ENCODE measurements around the gene CHCHD3. TPM values are rescaled to one million over a fixed set of nuclear protein-coding genes. Genes with fewer than 3 reads are reported as not detected.

Gene CHCHD3
- polyA plus RNA-seq, 3 donors: 30.5 to 56.7 (median 48.8) TPM

DNA sequence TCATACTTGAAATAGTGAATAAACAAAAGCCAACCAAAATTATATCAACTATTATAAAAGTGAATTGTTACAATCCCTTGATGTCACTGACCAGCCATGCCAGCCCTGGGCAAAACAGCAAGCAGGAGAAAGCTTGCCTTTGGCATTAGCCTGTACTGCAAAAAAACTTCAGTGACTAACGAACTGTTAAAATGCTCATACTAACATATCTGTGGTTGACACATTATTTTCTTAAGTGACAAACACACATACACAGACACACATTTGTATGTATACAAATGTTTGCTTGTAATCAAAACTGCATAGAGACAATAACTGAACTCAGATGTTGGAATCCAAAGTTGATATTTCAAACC, 29.5 kb downstream of the CHCHD3 start:
- TF ChIP-seq, protein P1, sequence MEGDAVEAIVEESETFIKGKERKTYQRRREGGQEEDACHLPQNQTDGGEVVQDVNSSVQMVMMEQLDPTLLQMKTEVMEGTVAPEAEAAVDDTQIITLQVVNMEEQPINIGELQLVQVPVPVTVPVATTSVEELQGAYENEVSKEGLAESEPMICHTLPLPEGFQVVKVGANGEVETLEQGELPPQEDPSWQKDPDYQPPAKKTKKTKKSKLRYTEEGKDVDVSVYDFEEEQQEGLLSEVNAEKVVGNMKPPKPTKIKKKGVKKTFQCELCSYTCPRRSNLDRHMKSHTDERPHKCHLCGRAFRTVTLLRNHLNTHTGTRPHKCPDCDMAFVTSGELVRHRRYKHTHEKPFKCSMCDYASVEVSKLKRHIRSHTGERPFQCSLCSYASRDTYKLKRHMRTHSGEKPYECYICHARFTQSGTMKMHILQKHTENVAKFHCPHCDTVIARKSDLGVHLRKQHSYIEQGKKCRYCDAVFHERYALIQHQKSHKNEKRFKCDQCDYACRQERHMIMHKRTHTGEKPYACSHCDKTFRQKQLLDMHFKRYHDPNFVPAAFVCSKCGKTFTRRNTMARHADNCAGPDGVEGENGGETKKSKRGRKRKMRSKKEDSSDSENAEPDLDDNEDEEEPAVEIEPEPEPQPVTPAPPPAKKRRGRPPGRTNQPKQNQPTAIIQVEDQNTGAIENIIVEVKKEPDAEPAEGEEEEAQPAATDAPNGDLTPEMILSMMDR (IDR thresholded peaks at IDR 0.05): no peak
- Histone ChIP-seq H3K4me1 (ENCODE audit: control insufficient read depth in 1 of 2, insufficient read depth in 2 of 2, low read length in 2 of 2) (no peaks in the 10 kb centered on the region), H3K36me3 (replicated peaks in 1 of 2; ENCODE audit: control insufficient read depth in 1 of 2, insufficient read depth in 2 of 2, low read length in 2 of 2) (peaks cover 0 to 8% of the 10 kb centered on the region in 2 donors), H3K9me3 (replicated peaks in 1 of 2; ENCODE audit: control insufficient read depth in 1 of 2, insufficient read depth in 1 of 2, low read length in 2 of 2) (no peaks in the 10 kb centered on the region), H3K9ac (ENCODE audit: insufficient read depth, low read length, poor library complexity, severe bottlenecking) (no peak overlapping the region), H4K20me1 (ENCODE audit: insufficient read depth, low read length) (peaks cover 21% of the 10 kb centered on the region), H3K79me2 (ENCODE audit: insufficient read depth, low read length) (peaks cover 26% of the 10 kb centered on the region), H3K4me3 (replicated peaks in 1 of 3; ENCODE audit: low read depth in 2 of 3, low read length in 3 of 3) (no peak overlapping the region), H3K27me3 (ENCODE audit: control insufficient read depth in 2 of 2, insufficient read depth in 2 of 2, low read length in 2 of 2) (no peaks in the 10 kb centered on the region), H2AFZ (ENCODE audit: insufficient read depth, low read depth, low read length, poor library complexity, severe bottlenecking) (no peak overlapping the region), H3K27ac (ENCODE audit: low read depth in 1 of 2, low read length in 2 of 2) (no peak overlapping the region), H3K4me2 (replicated peaks; ENCODE audit: extremely low read depth, low read length, poor library complexity, severe bottlenecking) (no peak overlapping the region)
- WGBS (ENCODE audit: insufficient coverage): no CpG with 5 or more reads among the region's 1 CpG
- H3K4me1 Mint-ChIP-seq: no peaks in the 10 kb centered on the region
- no peaks in the 10 kb centered on the region for H3K27me3 Mint-ChIP-seq (ENCODE audit: low read depth in 3 of 3)
- no peak overlapping the region for H3K4me3 Mint-ChIP-seq
- peaks cover 4 to 15% of the 10 kb centered on the region in 2 donors for H3K36me3 Mint-ChIP-seq
- intact Hi-C loops (cut with micrococcal nuclease): no loop called here
- H3K27ac Mint-ChIP-seq: no peak overlapping the region
- H3K9me3 Mint-ChIP-seq: no peaks in the 10 kb centered on the region
- no peak for DNase-seq

DNA sequence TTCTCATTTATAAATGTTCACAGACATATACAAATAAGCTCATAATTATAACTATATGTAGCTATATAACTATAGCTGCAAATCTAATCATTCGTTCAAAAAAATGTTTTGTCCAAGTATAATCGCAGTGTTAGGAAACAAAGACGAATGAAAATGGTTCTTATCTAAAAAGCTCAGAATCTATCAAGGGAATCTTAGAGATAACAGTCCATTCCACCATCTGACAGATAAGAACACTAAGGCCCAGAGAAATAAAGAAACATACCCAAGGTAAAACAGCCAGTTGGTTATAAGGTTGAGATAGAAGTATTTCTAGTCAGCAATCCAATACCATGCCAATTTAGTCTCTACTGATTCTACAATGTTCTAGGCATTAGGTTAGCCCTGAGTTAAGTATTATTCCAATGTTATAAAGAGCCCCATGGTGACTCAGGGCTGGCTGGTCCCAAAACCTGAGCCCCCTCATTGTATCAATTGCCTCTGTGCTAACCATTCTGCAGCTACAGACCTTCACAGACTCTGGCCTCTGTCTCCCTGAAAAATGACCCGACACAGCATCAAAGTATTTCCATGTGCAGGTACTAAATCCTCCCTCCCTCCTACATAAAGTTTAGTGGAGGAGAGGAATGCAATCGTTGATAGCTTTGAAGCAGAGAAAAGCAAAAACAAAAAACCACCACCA, 30.0 kb downstream of the CHCHD3 start:
- H3K4me3 Mint-ChIP-seq: no peak overlapping the region
- H3K27me3 ChIP-seq (ENCODE audit: control insufficient read depth in 2 of 2, insufficient read depth in 2 of 2, low read length in 2 of 2): no peaks in the 10 kb centered on the region
- H3K4me1 ChIP-seq (ENCODE audit: control insufficient read depth in 1 of 2, insufficient read depth in 2 of 2, low read length in 2 of 2): no peaks in the 10 kb centered on the region
- intact Hi-C loops (cut with micrococcal nuclease): no loop called here
- no peak overlapping the region for H3K4me2 ChIP-seq (replicated peaks; ENCODE audit: extremely low read depth, low read length, poor library complexity, severe bottlenecking)
- H3K36me3 ChIP-seq (replicated peaks in 1 of 2; ENCODE audit: control insufficient read depth in 1 of 2, insufficient read depth in 2 of 2, low read length in 2 of 2): peaks cover 2 to 11% of the 10 kb centered on the region in 2 donors
- no peak overlapping the region for H2AFZ ChIP-seq (ENCODE audit: insufficient read depth, low read depth, low read length, poor library complexity, severe bottlenecking)
- H3K9ac ChIP-seq (ENCODE audit: insufficient read depth, low read length, poor library complexity, severe bottlenecking): no peak overlapping the region
- TF ChIP-seq, protein P1 (IDR thresholded peaks at IDR 0.05): no peak
- no CpG with 5 or more reads among the region's 5 CpGs for WGBS (ENCODE audit: insufficient coverage)
- no peak for DNase-seq
- peaks cover 8 to 20% of the 10 kb centered on the region in 2 donors for H3K36me3 Mint-ChIP-seq
- H3K9me3 ChIP-seq (replicated peaks in 1 of 2; ENCODE audit: control insufficient read depth in 1 of 2, insufficient read depth in 1 of 2, low read length in 2 of 2): no peaks in the 10 kb centered on the region
- H3K4me1 Mint-ChIP-seq: no peaks in the 10 kb centered on the region
- H3K27me3 Mint-ChIP-seq (ENCODE audit: low read depth in 3 of 3): no peaks in the 10 kb centered on the region
- peaks cover 20% of the 10 kb centered on the region for H4K20me1 ChIP-seq (ENCODE audit: insufficient read depth, low read length)
- H3K9me3 Mint-ChIP-seq: no peaks in the 10 kb centered on the region
- H3K27ac ChIP-seq (ENCODE audit: low read depth in 1 of 2, low read length in 2 of 2): no peak overlapping the region
- H3K4me3 ChIP-seq (replicated peaks in 1 of 3; ENCODE audit: low read depth in 2 of 3, low read length in 3 of 3): no peak overlapping the region
- peaks cover 24% of the 10 kb centered on the region for H3K79me2 ChIP-seq (ENCODE audit: insufficient read depth, low read length)
- no peak overlapping the region for H3K27ac Mint-ChIP-seq
